HK-2 (cell line): ENCODE measurements around the gene IQGAP3.
A peak's percentile ranks its signal among the peaks of the same experiment; 100 is the strongest.

Source experiments
- DNase-seq: peaks from one replicate; pipeline ENCODE4 v3.0.0-alpha.2; 2018; ENCODE audit not compliant: unreplicated experiment

The IQGAP3 gene

DNA sequence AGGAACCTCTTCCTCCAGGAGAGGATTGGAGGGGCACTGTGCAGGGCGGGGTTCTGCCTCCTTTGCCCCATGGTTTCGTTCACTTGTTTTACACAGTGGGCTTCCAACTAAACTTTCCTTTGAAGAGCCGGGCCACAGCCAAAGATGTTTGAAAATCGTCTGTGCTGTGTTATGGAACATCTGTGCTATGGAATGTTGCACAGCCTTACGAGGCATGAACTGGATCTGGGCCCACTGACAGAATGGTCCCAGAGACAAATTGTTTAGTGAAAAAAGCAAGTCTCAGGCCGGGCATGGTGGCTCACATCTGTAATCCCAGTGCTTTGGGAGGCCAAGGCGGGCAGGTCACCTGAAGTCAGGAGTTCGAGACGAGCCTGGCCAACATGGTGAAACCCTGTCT, 59.2 kb downstream of the IQGAP3 start:
- DNase-seq: no peak

DNA sequence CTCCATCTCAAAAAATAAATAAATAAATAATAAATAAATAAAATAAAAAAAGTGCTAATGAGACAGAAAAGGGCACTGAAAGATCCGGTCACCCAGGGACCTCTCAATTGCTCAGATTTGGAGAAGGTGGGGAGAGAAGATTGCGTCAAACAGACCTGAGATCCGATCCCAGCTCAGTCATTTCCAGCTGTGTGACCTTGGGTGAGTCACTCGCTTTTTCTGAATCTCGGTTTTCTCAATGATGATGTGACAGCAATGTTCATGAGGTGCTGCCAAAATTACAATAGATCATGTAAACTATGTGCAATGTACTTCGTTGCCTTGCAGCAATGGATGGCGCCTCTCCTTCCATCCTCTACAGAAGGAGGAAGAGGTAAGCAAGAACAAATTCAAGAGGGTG, 60.7 kb downstream of the IQGAP3 start:
- no peak for DNase-seq

- no peak for DNase-seq
Measured at GRCh38 chr1:156510709-156511108, 61.7 kb downstream of the IQGAP3 start.

DNA sequence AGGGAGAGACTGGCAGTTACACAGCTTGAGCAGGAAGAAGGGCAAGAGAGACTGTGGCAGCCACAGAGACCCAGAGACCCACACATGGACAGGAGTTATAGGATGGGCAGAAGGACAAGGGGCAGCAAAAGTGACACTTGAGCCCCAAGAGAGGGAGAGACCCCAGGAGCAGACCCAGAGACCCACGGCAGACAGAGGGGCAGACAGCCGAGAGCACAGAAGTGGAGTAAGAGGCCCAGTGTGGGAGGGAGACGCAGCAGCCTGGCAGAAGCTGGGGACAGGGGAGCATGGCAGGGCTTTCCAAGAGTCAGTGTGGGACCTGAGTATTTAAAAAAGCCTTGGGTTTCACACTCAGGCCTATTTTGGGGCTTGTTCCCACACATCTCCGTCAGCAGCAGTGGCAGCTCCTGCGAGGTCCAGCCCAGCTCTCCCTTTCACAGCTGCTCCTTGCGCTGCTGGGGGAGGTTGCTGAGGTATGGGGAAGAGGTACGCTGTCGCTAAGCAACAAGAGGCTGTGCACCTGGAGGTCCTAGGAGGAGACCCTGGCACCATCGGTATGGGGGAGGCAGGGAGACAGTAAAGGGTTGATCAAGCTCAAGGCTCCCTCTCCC, 62.8 kb downstream of the IQGAP3 start:
- no peak for DNase-seq

GRCh38 chr1:156508955-156509234, 63.5 kb downstream of the IQGAP3 start:
- no peak for DNase-seq

- no peak for DNase-seq
Measured at GRCh38 chr1:156508205-156508954, 64.0 kb downstream of the IQGAP3 start.

GRCh38 chr1:156506450-156506849, 65.9 kb downstream of the IQGAP3 start:
- no peak for DNase-seq

DNA sequence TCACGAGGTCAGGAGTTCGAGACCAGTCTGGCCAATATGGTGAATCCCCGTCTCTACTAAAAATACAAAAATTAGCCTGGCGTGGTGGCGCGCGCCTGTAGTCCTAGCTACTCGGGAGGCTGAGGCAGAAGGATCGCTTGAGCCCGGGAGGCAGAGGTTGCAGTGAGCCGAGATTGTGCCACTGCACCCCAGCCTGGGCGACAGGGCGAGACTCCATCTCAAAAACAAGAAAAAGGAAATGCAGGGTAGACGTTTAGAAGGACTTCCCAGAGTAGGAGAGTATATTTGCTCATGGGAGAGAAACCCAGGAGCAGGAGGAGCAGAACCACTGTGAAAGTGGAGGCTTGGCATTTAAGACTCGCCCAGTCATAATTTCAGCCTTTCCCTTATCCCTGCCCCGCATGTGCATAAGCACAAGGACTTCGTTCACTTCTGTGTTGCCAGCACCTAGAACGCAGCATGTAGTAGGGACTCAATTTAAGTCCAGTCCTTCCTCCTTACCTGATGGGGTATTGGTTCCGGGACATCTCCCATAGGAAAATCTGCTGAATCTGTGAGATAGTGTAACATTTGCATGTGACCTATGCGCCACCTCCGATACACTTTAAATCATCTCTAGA, 66.6 kb downstream of the IQGAP3 start:
- no peak for DNase-seq

GRCh38 chr1:156504821-156505678, 67.3 kb downstream of the IQGAP3 start:
- peak; percentile 95 for DNase-seq

- no peak for DNase-seq
Measured at GRCh38 chr1:156504438-156504813, 67.9 kb downstream of the IQGAP3 start.

DNA sequence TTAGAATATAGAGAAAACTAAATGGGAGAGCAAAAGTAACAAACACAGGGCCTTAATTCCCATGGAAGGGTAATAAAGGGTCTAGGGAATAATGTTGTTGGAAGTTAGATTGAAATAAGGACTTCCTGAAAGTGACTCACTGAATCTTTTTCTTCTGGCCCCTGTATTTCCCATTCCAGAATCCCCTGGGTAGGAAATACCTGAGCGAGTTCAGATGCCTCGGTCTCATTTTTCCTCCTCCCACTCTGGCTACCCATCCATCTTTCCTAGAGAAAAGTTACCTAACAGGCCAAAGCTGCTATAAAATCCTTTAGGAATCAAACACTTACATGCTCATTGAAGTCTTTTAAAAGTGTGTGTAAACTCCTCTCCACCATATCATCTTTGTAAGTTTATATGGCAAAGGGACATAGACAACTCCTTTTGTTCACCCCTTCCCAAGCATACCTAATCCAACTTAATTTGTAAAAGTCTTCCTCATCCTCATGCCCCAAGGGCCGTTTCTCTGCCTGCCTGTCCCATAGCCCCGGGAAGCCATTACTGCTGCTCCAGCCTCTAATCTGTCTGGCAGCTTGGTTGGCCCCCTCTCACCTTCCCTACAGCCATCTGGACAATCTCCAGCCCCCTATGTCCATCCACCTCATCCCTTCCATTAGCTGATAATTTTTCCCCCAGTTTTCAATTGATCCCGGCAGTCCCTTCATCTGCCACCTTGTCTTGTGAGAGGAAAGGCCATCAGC, 68.5 kb downstream of the IQGAP3 start:
- no peak for DNase-seq

DNA sequence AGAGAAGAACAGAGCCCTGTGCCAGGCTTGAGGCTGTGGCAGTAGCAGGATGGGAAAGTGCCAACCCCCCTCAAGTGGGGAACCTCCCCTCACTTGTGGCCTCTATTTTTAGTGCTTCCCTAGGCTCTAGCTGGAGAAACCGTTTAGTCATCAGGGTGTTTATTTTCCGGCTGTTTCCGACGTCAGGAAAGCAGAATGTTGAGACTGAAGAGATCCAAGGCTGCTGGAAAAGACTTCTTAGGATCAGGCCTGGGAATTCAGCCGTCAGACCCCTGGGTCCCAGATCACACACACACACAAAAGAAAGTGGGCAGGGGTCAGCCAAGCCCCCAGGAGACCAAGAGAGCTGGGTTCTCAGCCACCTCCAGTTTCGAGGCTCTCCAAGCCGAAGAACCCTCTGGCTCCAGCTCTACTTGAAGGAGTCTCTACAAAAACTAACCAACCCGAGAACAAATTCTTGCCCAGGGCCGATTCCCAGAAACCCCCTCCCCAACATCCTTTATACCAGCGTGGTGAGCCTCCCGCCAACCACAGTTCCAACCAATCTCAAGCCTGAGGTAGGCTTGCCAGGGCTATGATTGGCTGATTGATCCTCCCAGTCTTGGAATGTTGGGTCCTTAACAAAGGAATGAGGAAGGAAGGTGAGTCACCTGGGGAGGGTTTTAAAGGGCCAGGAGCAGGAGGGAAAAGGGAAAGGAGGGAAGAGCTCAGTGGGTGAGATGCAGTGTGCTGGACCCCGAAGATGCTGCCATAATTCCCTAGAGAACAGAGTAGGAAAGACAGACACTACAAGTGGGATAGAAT, 69.3 kb downstream of the IQGAP3 start:
- peak; percentile 85 for DNase-seq

- DNase-seq: peak; percentile 32
Measured at GRCh38 chr1:156502391-156502893, 69.9 kb downstream of the IQGAP3 start.

GRCh38 chr1:156500793-156501506, 71.4 kb downstream of the IQGAP3 start:
- peak; percentile 95 for DNase-seq

DNA sequence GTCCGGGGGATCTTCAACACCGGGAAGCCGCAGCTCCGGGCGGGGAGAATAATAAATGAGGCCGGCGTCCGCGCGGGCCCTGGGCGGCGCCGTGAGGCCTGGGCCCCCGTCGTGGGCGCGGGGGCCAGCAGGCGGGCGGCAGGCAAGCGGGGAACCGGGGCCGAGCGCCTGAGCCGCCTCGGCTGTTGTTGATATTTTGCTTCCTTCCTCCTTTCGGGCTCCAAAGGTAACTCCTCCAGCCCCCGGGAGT, 71.9 kb downstream of the IQGAP3 start, which contains the start of gene MEF2D:
Gene MEF2D, minus strand, starts transcription at position 233 of the 250 bp plus-strand sequence. CDS start 17,483 bp downstream, outside the sequence.
- no peak for DNase-seq

DNA sequence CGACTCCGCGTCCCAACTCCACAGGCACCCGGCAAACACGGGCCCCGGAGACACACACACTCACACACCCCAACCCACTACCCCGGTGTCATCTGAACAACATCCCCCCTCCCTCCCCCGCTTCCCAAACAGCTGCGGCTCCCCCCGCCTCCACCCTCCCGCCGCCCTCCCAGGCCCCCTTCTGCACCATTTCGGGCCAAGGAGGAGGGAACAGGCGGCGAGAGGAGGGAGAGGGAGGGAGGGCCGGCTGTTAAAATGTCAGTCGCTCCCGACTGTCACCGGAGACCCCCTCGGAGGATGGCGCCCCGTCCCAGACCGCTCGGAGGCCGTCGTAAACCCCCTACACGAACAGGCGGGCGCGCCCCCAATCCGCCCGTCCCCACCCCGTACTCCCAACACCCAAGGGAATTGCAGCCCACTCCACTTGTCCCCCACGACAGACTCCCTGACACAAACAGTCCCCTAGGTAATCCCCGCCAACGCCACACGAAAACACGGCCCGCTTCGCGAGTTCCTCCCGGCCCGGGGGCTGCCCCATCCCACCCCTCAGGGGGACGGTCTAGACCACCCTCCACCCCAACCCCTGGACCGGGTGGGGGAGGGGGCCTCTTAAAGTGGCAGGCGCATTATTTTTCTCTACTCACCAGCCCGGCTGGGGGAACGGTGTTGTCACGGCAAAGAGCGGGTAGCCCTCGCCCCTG, 72.4 kb downstream of the IQGAP3 start:
- DNase-seq: no peak

DNA sequence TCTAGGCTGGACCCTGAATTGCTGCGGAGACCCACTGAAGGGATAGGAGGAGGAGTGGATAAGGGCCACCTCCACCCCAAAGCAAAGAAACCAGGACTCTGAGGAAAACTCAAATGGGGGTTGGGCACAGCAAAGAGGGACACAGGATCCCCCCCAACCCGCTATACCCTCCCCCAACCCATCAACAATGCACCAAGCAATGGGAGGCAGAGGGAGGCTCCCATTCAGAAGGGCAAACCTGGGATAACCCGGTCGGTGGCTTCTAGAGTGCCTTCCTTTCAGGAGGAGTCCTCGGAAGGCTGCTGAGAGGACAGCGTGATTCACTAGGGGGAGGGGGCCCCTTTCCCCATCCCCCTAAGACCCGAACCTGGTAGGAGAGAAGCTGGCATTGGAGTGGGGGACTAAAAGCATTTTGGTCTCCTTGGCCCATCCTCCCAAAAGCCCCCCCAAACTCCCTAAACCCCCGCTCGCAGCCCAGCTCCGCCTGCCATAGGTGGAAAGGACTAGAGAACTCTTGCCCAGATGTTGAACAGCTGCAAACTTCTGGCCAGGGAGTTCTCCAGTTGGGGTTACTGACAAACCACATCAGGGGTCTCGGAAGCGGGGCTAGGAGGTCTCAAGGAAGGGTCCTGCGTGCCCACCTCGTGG, 73.0 kb downstream of the IQGAP3 start:
- no peak for DNase-seq

DNA sequence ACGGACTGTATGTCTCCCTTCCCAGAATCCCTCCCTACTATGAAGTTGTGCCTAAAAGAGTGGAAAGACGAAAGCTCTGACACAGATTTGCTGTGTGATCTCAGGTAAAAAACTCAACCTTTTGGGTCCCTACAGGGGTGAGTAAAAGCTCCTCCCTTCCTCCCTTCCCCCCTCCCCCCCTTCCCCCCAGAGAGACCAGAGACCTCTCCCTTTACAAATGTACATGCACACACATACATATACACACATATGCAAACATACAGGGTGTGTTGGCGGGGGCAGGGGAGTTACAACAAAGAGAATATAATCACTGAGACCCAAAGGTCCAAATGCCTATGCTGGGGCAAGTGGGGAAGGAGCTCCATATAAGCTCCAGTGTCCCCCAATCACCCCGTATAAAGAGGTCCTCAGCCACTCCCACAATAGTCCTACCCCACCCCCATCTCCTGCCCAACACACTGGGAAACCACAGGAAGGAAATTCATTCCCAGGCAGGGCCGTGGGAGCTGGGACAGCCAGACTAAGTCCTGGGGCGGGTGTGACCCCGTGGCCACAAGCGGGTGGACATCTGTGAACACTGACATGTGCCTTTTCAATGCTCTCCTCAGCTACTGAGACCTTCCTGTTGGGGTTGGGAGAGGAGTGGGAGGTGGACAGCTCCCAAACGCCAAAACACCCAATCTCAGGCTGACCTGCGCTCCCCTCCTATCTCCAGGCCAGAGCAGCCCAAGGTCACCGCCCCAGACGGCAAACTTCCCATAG, 73.8 kb downstream of the IQGAP3 start:
- peak; percentile 44 for DNase-seq
